Choroid plexus epithelial cell (primary cell): ENCODE data around the gene GALNT9.

Source experiments
- DNase-seq: peaks from one replicate; pipeline ENCODE4 v3.0.0-alpha.2; 2010; ENCODE audit warnings: low read depth
- H3K4me3 ChIP-seq: 2 replicates; pipeline ENCODE4 v1.5.1; 2011; ENCODE audit warnings: low read depth, mild to moderate bottlenecking, control low read depth, low read length, moderate library complexity
- TF ChIP-seq, protein P1 (sequence below): conservative IDR thresholded peaks from 2 replicates; pipeline ENCODE4 v1.5.1; 2011; ENCODE audit warnings: low read depth, mild to moderate bottlenecking, control low read depth, inconsistent platforms, low read length, moderate library complexity

GALNT9 gene

DNA sequence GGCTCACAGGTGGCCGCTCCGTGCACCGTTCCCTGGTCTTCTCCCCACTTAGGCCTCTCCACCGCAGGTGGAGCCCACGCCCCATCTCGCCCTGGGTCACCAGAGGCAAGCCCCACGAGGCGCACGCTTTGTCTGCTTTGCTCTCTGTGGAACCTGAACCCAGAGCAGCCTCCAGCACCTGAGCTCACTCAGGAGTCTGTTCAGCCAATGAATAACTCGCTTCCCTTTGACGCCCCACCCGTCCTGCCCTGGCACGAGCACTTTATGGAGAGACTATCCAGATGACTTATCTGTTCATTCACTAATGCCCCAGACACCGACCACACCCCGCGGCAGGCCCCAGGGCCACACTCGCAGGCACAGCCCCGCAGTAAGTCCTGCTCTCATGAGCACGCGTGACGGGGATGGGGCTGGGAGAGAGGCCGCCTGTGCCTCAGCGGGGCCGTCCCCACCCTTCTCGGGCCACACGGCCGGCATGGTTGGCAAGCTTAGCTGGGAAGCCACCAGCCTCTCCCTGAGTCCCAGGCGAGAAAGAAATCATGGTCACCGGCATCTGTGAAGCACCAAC lies 100.1 kb downstream of the GALNT9 start:
- TF ChIP-seq, protein P1, sequence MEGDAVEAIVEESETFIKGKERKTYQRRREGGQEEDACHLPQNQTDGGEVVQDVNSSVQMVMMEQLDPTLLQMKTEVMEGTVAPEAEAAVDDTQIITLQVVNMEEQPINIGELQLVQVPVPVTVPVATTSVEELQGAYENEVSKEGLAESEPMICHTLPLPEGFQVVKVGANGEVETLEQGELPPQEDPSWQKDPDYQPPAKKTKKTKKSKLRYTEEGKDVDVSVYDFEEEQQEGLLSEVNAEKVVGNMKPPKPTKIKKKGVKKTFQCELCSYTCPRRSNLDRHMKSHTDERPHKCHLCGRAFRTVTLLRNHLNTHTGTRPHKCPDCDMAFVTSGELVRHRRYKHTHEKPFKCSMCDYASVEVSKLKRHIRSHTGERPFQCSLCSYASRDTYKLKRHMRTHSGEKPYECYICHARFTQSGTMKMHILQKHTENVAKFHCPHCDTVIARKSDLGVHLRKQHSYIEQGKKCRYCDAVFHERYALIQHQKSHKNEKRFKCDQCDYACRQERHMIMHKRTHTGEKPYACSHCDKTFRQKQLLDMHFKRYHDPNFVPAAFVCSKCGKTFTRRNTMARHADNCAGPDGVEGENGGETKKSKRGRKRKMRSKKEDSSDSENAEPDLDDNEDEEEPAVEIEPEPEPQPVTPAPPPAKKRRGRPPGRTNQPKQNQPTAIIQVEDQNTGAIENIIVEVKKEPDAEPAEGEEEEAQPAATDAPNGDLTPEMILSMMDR: no peak
- no peak overlapping the region for H3K4me3 ChIP-seq

GRCh38 chr12:132228476-132229192 lies 100.8 kb downstream of the GALNT9 start:
- H3K4me3 ChIP-seq: no peak overlapping the region
- DNase-seq: no peak
- TF ChIP-seq, protein P1: no peak

More for the DNA sequence above, 100.1 kb downstream of the GALNT9 start:
- no peak for DNase-seq

GRCh38 chr12:132227782-132228475 lies 101.5 kb downstream of the GALNT9 start:
- no peak for DNase-seq
- H3K4me3 ChIP-seq: no peak overlapping the region
- TF ChIP-seq, protein P1: no peak

- H3K4me3 ChIP-seq: no peak overlapping the region
- no peak for DNase-seq
- TF ChIP-seq, protein P1: no peak
These were observed 102.3 kb downstream of the GALNT9 start for GRCh38 chr12:132227118-132227517.

DNA sequence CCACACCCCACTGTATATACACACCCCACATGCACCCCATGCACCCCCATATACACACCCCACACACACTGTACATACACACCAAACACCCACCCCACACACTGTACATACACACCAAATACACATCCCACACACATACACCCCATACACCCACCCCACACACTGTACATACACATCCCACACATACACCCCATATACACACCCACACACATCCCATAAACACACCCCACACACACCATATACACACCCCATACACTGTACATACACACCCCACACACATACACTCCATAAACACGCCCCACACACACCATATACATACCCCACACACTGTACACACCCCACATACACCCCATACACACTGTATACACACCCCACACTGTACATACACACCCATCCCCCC lies 102.8 kb downstream of the GALNT9 start:
- H3K4me3 ChIP-seq: no peak overlapping the region
- TF ChIP-seq, protein P1: no peak

DNA sequence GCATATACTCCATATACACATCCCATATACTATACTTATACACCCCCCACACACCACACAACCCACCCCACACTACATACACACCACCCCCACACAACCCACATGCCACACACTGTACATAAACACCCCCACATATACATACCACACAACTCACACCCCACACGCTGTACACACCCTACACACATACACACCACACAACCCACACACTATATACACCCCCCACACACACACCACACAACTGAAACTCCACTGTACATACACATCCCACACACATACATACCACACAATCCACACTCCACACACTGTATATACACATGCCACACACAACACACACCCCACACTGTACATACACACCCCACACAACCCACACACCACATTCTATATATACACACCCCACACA lies 104.2 kb downstream of the GALNT9 start:
- DNase-seq: no peak
- H3K4me3 ChIP-seq: no peak overlapping the region
- TF ChIP-seq, protein P1: no peak

More for the DNA sequence above, 102.8 kb downstream of the GALNT9 start:
- no peak for DNase-seq
